ENCODE results near the gene COL3A1.

Gene COL3A1

DNA sequence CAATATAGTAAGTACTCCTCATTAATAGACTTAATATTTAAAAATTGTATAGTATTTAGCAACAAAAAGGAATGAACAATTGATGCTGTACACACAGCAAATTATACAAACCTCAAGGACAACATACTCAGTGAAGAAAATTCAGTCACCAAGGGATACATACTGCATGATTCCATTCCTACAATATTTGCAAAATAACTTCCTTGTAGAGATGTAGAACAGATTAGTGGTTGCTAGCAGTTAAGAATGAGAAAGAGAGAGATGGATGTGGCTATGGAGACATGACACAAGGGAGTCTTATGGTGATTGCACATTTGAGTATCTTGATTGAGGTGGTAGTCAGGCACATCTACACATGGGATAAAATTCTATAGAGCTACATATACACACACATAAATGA, 26.0 kb downstream of the COL3A1 start:
- peaks cover 4% of the 10 kb centered on the region for H3K4me1 ChIP-seq (ENCODE audit: insufficient read depth, low read length)
- H3K4me3 ChIP-seq (ENCODE audit: low read depth in 1 of 2, low read length in 2 of 2) = no peak overlapping the region
- H3K27me3 ChIP-seq (ENCODE audit: control insufficient read depth in 1 of 2, insufficient read depth in 2 of 2, low read length in 2 of 2) = no peaks in the 10 kb centered on the region
- H3K9ac ChIP-seq (ENCODE audit: low read length) = no peak overlapping the region
- no peak overlapping the region for H3K27ac ChIP-seq (ENCODE audit: low read depth, low read length)
- no peaks in the 10 kb centered on the region for H3K9me3 ChIP-seq (ENCODE audit: low read length)
- peaks cover 85% of the 10 kb centered on the region for H3K36me3 ChIP-seq (ENCODE audit: insufficient read depth, low read length)

- H3K9ac ChIP-seq (ENCODE audit: low read length) = no peak overlapping the region
- no peaks in the 10 kb centered on the region for H3K9me3 ChIP-seq (ENCODE audit: low read length)
- H3K4me1 ChIP-seq (ENCODE audit: insufficient read depth, low read length) = peaks cover 4% of the 10 kb centered on the region
- no peak overlapping the region for H3K27ac ChIP-seq (ENCODE audit: low read depth, low read length)
- H3K36me3 ChIP-seq (ENCODE audit: insufficient read depth, low read length) = peaks cover 82% of the 10 kb centered on the region
- no peak overlapping the region for H3K4me3 ChIP-seq (ENCODE audit: low read depth in 1 of 2, low read length in 2 of 2)
- H3K27me3 ChIP-seq (ENCODE audit: control insufficient read depth in 1 of 2, insufficient read depth in 2 of 2, low read length in 2 of 2) = no peaks in the 10 kb centered on the region
Measured at GRCh38 chr2:189002079-189002478, 27.9 kb downstream of the COL3A1 start.

DNA sequence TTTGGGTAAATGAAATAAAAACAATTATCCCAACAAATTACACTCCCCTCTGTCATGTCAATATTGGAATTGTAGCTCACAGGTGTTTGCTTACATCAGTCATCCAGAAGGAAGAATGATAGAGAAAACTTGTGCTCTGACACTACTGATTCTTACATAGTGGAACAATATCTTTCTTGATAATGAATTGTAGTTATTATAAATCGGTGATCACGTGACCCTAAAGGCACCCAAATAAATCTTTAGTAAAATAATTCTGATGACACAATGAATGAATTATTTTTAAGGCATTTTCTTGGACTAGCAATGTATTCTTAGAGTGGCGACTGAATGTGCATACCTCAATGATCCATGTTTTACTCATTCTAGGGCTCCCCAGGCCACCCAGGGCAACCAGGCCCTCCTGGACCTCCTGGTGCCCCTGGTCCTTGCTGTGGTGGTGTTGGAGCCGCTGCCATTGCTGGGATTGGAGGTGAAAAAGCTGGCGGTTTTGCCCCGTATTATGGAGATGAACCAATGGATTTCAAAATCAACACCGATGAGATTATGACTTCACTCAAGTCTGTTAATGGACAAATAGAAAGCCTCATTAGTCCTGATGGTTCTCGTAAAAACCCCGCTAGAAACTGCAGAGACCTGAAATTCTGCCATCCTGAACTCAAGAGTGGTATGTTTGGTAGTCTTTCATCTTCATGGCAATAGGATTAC, 34.5 kb downstream of the COL3A1 start:
- H3K4me3 ChIP-seq (ENCODE audit: low read depth in 1 of 2, low read length in 2 of 2) = no peak overlapping the region
- no peaks in the 10 kb centered on the region for H3K27me3 ChIP-seq (ENCODE audit: control insufficient read depth in 1 of 2, insufficient read depth in 2 of 2, low read length in 2 of 2)
- no peaks in the 10 kb centered on the region for H3K9me3 ChIP-seq (ENCODE audit: low read length)
- no peak overlapping the region for H3K9ac ChIP-seq (ENCODE audit: low read length)
- peak overlapping the region; percentile 9 for H3K27ac ChIP-seq (ENCODE audit: low read depth, low read length)
- H3K4me1 ChIP-seq (ENCODE audit: insufficient read depth, low read length) = no peaks in the 10 kb centered on the region
- H3K36me3 ChIP-seq (ENCODE audit: insufficient read depth, low read length) = peaks cover 62% of the 10 kb centered on the region

GRCh38 chr2:189010536-189010935, 36.4 kb downstream of the COL3A1 start:
- no peak overlapping the region for H3K4me3 ChIP-seq (ENCODE audit: low read depth in 1 of 2, low read length in 2 of 2)
- no peaks in the 10 kb centered on the region for H3K27me3 ChIP-seq (ENCODE audit: control insufficient read depth in 1 of 2, insufficient read depth in 2 of 2, low read length in 2 of 2)
- no peak overlapping the region for H3K9ac ChIP-seq (ENCODE audit: low read length)
- peaks cover 14% of the 10 kb centered on the region for H3K4me1 ChIP-seq (ENCODE audit: insufficient read depth, low read length)
- H3K36me3 ChIP-seq (ENCODE audit: insufficient read depth, low read length) = peaks cover 51% of the 10 kb centered on the region
- no peaks in the 10 kb centered on the region for H3K9me3 ChIP-seq (ENCODE audit: low read length)
- peak overlapping the region; percentile 1 for H3K27ac ChIP-seq (ENCODE audit: low read depth, low read length)

DNA sequence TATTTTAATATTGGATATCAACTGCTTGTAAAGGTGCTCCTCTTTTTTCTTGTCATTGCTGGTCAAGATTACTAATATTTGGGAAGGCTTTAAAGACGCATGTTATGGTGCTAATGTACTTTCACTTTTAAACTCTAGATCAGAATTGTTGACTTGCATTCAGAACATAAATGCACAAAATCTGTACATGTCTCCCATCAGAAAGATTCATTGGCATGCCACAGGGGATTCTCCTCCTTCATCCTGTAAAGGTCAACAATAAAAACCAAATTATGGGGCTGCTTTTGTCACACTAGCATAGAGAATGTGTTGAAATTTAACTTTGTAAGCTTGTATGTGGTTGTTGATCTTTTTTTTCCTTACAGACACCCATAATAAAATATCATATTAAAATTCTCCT, 38.2 kb downstream of the COL3A1 start:
- H3K27me3 ChIP-seq (ENCODE audit: control insufficient read depth in 1 of 2, insufficient read depth in 2 of 2, low read length in 2 of 2) = no peaks in the 10 kb centered on the region
- H3K4me1 ChIP-seq (ENCODE audit: insufficient read depth, low read length) = peaks cover 14% of the 10 kb centered on the region
- peak overlapping the region; percentile 1 for H3K27ac ChIP-seq (ENCODE audit: low read depth, low read length)
- no peak overlapping the region for H3K4me3 ChIP-seq (ENCODE audit: low read depth in 1 of 2, low read length in 2 of 2)
- H3K9me3 ChIP-seq (ENCODE audit: low read length) = no peaks in the 10 kb centered on the region
- H3K36me3 ChIP-seq (ENCODE audit: insufficient read depth, low read length) = peaks cover 42% of the 10 kb centered on the region
- H3K9ac ChIP-seq (ENCODE audit: low read length) = no peak overlapping the region

- Histone ChIP-seq H3K4me1 (ENCODE audit: insufficient read depth, low read length) (peaks cover 14% of the 10 kb centered on the region), H3K9ac (ENCODE audit: low read length) (no peak overlapping the region), H3K27me3 (ENCODE audit: control insufficient read depth in 1 of 2, insufficient read depth in 2 of 2, low read length in 2 of 2) (no peaks in the 10 kb centered on the region), H3K36me3 (ENCODE audit: insufficient read depth, low read length) (peaks cover 35% of the 10 kb centered on the region), H3K27ac (ENCODE audit: low read depth, low read length) (no peak overlapping the region), H3K4me3 (ENCODE audit: low read depth in 1 of 2, low read length in 2 of 2) (no peak overlapping the region), H3K9me3 (ENCODE audit: low read length) (no peaks in the 10 kb centered on the region)
Measured at GRCh38 chr2:189013031-189013430, 38.9 kb downstream of the COL3A1 start.

DNA sequence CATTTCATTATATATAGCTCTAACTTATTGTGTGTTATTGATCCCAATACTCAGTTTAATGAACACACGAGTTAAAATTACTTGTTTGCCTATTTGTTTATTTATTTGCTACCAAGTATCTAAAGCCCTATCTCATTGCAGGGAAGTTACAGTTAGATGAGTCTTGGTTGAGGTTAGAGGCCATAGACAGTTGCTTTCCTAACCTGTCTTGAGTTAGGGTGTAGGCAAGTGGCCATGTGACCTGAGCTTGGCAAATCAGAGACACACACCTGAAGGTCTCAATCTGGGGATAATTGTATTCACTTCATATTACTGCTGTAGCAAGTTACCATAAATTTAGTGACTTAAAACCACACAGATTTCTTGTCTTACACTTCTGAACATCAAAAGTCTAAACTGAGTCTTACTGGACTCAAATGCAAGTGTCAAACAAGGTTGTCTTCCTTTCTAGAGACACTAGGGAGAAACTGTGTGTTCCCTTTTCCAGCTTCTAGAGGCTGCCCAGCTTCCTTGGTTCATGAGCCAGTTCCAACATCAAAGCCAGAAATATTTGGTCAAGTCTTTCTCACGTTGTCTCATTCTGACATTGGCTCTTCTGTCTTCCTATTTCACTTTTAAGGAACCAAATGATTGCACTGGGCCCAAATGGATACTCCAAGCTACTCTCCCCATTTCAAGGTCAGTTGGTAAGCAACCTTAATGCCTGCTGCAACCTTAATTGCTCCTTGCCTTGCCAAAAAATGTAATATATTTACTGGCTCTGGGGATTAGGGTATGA, 39.7 kb downstream of the COL3A1 start:
- Histone ChIP-seq H3K36me3 (ENCODE audit: insufficient read depth, low read length) (peaks cover 27% of the 10 kb centered on the region), H3K27me3 (ENCODE audit: control insufficient read depth in 1 of 2, insufficient read depth in 2 of 2, low read length in 2 of 2) (no peaks in the 10 kb centered on the region), H3K9me3 (ENCODE audit: low read length) (no peaks in the 10 kb centered on the region), H3K4me1 (ENCODE audit: insufficient read depth, low read length) (peaks cover 14% of the 10 kb centered on the region), H3K9ac (ENCODE audit: low read length) (no peak overlapping the region), H3K27ac (ENCODE audit: low read depth, low read length) (peak overlapping the region; percentile 50), H3K4me3 (ENCODE audit: low read depth in 1 of 2, low read length in 2 of 2) (no peak overlapping the region)

DNA sequence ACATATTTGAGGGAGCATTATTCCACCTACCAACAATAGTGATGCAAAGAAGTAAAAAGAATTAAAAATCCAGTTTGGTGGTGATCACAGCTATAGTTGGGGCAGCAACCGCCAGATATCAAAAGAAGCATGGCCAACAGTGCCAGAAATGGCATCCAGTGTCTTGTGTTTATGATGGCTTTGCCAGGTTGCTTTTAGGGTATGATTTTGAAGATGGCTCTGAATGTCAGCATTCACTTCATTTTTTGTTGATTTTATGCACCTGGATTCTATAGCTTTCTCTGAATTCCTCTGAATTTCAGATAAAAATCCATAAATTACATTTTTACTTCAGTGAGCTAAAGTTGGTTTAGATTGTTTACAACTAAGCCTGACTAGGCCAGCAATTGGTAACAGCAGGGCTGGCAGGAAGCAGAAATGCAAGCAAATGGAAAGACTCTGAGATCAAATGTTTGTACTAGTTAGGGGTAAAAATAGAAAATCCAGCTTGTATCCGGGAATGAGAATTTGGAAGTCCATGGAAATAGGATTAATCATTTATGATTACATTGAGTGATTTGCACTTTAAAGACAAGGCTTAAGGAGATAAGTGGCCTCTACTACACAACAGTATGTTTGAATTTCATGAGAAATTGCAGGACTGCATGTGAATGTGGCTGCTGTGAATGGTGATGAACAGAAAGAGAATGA, 40.4 kb downstream of the COL3A1 start:
- Histone ChIP-seq H3K27me3 (ENCODE audit: control insufficient read depth in 1 of 2, insufficient read depth in 2 of 2, low read length in 2 of 2) (no peaks in the 10 kb centered on the region), H3K4me3 (ENCODE audit: low read depth in 1 of 2, low read length in 2 of 2) (no peak overlapping the region), H3K9me3 (ENCODE audit: low read length) (no peaks in the 10 kb centered on the region), H3K36me3 (ENCODE audit: insufficient read depth, low read length) (peaks cover 24% of the 10 kb centered on the region), H3K9ac (ENCODE audit: low read length) (no peak overlapping the region), H3K27ac (ENCODE audit: low read depth, low read length) (peak overlapping the region; percentile 50), H3K4me1 (ENCODE audit: insufficient read depth, low read length) (peaks cover 14% of the 10 kb centered on the region)

- Histone ChIP-seq H3K4me1 (ENCODE audit: insufficient read depth, low read length) (peaks cover 14% of the 10 kb centered on the region), H3K27ac (ENCODE audit: low read depth, low read length) (no peak overlapping the region), H3K4me3 (ENCODE audit: low read depth in 1 of 2, low read length in 2 of 2) (no peak overlapping the region), H3K36me3 (ENCODE audit: insufficient read depth, low read length) (peaks cover 16% of the 10 kb centered on the region), H3K27me3 (ENCODE audit: control insufficient read depth in 1 of 2, insufficient read depth in 2 of 2, low read length in 2 of 2) (no peaks in the 10 kb centered on the region), H3K9ac (ENCODE audit: low read length) (no peak overlapping the region), H3K9me3 (ENCODE audit: low read length) (no peaks in the 10 kb centered on the region)
Measured at GRCh38 chr2:189015359-189015758, 41.2 kb downstream of the COL3A1 start.

DNA sequence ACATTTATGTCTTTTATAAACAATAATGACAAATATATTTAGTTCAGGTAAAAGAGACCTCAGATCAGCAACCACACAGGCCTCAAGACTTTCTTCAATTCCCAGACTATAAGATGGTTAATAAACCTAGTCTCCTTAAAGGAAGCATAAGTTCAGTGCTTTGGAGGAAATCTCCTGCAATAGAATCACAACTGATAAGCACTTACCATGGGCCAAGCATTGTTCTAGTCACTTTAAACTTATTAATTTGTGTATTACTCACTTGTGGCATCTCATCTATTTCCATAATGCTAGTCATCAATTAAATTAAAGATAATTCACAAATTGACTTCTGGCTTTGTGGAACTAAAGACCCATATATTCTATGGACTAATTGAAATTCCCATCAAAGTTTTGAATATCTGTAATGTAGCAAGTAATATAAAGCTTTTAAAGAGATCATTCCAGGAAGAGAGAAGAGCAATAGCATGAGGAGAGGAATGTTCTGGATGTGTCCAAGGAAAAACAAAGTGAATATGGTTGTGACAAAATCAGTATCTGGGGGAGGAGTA, 42.2 kb downstream of the COL3A1 start:
- Histone ChIP-seq H3K4me3 (ENCODE audit: low read depth in 1 of 2, low read length in 2 of 2) (no peak overlapping the region), H3K36me3 (ENCODE audit: insufficient read depth, low read length) (peaks cover 6% of the 10 kb centered on the region), H3K27ac (ENCODE audit: low read depth, low read length) (no peak overlapping the region), H3K9me3 (ENCODE audit: low read length) (no peaks in the 10 kb centered on the region), H3K4me1 (ENCODE audit: insufficient read depth, low read length) (peaks cover 14% of the 10 kb centered on the region), H3K27me3 (ENCODE audit: control insufficient read depth in 1 of 2, insufficient read depth in 2 of 2, low read length in 2 of 2) (no peaks in the 10 kb centered on the region), H3K9ac (ENCODE audit: low read length) (no peak overlapping the region)

DNA sequence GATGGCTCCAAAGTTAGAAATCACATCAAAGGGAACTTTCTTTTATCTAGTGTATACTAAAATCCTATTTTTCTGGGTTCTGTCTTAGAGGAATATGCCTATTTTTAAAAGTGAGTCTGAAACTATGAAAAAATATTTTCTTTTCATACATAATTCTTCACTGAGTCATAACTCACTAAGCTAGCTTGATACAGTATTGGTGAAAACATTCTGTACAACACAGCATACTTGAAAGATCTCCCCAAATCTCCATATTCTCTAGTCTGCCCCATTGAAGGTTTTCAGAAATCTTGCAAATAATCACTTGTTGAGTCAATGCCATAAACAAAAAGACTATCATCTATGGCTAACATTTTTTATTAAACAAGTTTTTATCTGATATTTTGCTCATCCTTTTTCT, 44.5 kb downstream of the COL3A1 start:
- Histone ChIP-seq H3K9me3 (ENCODE audit: low read length) (no peaks in the 10 kb centered on the region), H3K9ac (ENCODE audit: low read length) (no peak overlapping the region), H3K27me3 (ENCODE audit: control insufficient read depth in 1 of 2, insufficient read depth in 2 of 2, low read length in 2 of 2) (no peaks in the 10 kb centered on the region), H3K36me3 (ENCODE audit: insufficient read depth, low read length) (no peaks in the 10 kb centered on the region), H3K4me1 (ENCODE audit: insufficient read depth, low read length) (peaks cover 14% of the 10 kb centered on the region), H3K4me3 (ENCODE audit: low read depth in 1 of 2, low read length in 2 of 2) (no peak overlapping the region), H3K27ac (ENCODE audit: low read depth, low read length) (no peak overlapping the region)

Data from muscle layer of colon (tissue), 2 donors.